Prostate gland (tissue), 2 donors: ENCODE data around the gene PRDM16.

Source experiments
- POLR2A ChIP-seq: fragments of 450-650 bp; IDR thresholded peaks from one replicate; pipeline ENCODE4 v1.6.1; 2016; ENCODE audit warnings: antibody characterized with exemption, mild to moderate bottlenecking
- TF ChIP-seq, protein P1 (sequence below), 4 experiments: fragments of 200-600 bp in 2 of 4; fragments of 450-650 bp in 2 of 4; sonication (generic) in 2 of 4; IDR thresholded peaks; 1 replicate in 3 of 4; 2 replicates in 1 of 4; pipeline ENCODE4 v1.5.1; 2016 to 2019; ENCODE audit warnings: antibody characterized with exemption in 4 of 4, mild to moderate bottlenecking in 2 of 4, moderate library complexity in 2 of 4

DNA sequence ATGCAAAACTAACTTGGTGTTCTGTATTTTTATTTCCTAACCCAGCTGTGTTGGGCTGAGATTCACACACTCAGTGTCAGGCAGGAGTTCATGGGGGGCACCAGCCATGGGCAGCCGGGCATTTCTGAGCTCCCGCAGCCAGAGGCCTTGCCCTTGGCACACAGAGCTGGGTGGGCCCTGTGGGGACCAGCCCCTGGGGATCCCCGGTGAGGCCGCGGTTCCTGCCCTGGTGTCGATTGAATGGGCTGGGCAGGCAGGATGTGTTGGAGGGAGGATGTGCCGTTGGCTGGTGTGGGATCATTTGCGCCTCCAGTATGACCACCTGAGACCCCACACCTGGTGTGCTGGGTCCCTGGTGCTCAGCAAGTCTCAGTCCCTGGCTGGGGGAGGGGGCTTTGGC is 91.0 kb downstream of the PRDM16 start:
- TF ChIP-seq, protein P1, sequence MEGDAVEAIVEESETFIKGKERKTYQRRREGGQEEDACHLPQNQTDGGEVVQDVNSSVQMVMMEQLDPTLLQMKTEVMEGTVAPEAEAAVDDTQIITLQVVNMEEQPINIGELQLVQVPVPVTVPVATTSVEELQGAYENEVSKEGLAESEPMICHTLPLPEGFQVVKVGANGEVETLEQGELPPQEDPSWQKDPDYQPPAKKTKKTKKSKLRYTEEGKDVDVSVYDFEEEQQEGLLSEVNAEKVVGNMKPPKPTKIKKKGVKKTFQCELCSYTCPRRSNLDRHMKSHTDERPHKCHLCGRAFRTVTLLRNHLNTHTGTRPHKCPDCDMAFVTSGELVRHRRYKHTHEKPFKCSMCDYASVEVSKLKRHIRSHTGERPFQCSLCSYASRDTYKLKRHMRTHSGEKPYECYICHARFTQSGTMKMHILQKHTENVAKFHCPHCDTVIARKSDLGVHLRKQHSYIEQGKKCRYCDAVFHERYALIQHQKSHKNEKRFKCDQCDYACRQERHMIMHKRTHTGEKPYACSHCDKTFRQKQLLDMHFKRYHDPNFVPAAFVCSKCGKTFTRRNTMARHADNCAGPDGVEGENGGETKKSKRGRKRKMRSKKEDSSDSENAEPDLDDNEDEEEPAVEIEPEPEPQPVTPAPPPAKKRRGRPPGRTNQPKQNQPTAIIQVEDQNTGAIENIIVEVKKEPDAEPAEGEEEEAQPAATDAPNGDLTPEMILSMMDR (IDR thresholded peaks at IDR 0.05) = no peak
- TF ChIP-seq POLR2A = no peak
